ENCODE results near the gene ACCSL.
A peak's percentile ranks its signal among the peaks of the same experiment; 100 is the strongest.

The ACCSL gene

DNA sequence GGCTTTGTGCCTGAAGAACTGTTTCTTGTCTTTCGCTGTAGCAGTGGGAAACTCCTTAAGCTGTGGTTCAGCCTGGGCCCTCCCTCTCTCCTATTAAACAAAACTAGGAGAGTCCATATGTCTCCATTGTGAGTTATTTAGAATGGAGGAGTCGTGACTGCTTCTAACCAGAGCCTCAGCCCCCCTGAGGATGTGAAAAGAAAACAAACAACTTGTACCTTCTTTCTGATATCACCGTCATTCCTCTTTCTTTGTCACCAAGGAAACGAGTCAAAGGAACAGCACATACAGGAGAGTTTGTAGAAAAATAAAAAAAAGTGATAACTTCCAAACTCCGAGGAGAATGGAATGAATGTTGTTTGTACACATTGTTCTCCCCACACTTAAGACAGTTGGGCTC lies 36.1 kb downstream of the ACCSL start:
- TF ChIP-seq GATA3 (IDR thresholded peaks at IDR 0.05; ENCODE audit: low read depth, low read length), result no peak
- TF ChIP-seq GATA2 (IDR thresholded peaks at IDR 0.05; ENCODE audit: low read depth, low read length), result no peak

DNA sequence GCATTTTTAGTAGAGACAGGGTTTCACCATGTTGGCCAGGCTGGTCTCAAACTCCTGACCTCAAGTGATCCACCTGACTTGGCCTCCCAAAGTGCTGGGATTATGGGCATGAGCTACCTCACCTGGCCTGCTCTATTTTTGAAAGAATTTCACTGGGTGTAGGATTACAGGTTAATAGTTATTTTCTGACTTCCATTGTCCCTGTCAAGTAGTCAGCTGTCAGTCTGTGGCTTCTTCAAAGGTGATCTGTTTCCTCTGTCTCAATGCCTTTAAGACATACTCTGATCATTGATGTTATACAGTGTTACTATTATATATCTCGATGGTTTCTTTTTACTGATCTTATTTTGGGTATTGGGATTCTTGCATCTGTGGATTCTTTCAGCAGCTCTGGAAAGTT lies 37.5 kb downstream of the ACCSL start:
- TF ChIP-seq GATA3 (IDR thresholded peaks at IDR 0.05; ENCODE audit: low read depth, low read length), result no peak

DNA sequence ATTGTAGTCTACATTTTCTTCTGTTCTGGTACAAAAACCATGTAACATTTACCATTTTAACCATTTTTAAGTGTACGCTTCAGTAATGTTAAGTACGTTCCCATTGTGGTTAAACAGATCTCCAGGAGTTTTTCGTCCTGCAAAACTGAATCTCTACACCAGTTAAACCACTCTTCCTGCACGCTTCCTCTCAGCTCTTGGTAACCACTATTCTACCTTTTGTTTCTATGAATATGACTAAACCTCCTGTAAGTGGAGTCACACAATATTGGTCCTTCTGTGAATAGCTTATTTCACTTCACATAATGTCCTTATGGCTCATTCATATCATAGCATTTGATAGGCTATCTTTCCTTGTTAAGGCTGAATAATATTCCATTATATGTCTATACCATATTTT lies 40.6 kb downstream of the ACCSL start:
- TF ChIP-seq GATA2 (IDR thresholded peaks at IDR 0.05; ENCODE audit: low read depth, low read length) (no peak), GATA3 (IDR thresholded peaks at IDR 0.05; ENCODE audit: low read depth, low read length) (no peak)

DNA sequence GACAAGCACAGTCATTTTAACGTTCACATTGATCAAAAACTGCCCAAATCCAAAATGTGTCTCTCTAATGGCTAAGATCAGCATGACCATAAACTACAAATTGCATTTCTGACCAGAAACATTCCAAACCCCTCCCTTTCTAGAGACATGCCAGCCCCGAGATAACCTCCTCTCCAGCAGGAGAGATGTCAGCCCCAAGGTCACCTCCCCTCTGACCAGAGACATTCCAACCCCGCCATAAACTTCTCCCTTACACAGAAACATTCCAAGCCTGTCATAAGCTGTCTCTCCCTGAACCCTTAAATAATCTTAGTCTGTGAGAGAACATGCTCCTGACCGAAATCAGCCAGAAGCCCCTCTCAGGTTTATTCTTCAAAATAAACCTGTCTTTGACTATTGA lies 41.1 kb downstream of the ACCSL start:
- TF ChIP-seq GATA3 (IDR thresholded peaks at IDR 0.05; ENCODE audit: low read depth, low read length) (no peak), GATA2 (IDR thresholded peaks at IDR 0.05; ENCODE audit: low read depth, low read length) (no peak)

DNA sequence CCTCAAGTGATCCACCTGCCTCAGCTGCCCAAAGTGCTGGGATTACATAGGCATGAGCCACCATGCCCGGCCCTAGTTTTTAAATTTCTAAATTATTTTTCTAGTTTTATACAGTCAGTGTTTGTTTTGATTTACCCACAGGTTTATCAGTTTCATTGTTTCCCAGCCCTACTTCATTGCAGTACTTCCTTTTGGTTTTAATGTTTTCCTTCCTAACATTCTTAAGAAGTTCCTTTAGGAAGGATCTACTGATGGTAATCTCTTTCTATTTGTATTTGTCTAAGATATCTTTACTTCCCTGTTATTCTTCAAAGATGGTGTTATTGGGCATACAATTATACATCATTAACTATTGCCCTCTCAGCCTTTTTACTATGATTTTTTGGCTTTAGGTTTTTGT lies 42.8 kb downstream of the ACCSL start:
- TF ChIP-seq GATA2 (IDR thresholded peaks at IDR 0.05; ENCODE audit: low read depth, low read length) (no peak), GATA3 (IDR thresholded peaks at IDR 0.05; ENCODE audit: low read depth, low read length) (no peak)

- TF ChIP-seq GATA2 (IDR thresholded peaks at IDR 0.05; ENCODE audit: low read depth, low read length) (peak; percentile 45), GATA3 (IDR thresholded peaks at IDR 0.05; ENCODE audit: low read depth, low read length) (no peak)
These were observed 46.6 kb downstream of the ACCSL start for GRCh38 chr11:44094260-44094868.

- no peak for TF ChIP-seq GATA2 (IDR thresholded peaks at IDR 0.05; ENCODE audit: low read depth, low read length)
- TF ChIP-seq GATA3 (IDR thresholded peaks at IDR 0.05; ENCODE audit: low read depth, low read length), result no peak
These were observed 48.0 kb downstream of the ACCSL start, which contains the start of gene EXT2 for GRCh38 chr11:44095506-44096359. TSS of gene EXT2 (plus strand) at chr11:44095678. CDS start at chr11:44107713, 12,035 bp downstream.

- no peak for TF ChIP-seq GATA2 (IDR thresholded peaks at IDR 0.05; ENCODE audit: low read depth, low read length)
- no peak for TF ChIP-seq GATA3 (IDR thresholded peaks at IDR 0.05; ENCODE audit: low read depth, low read length)
These were observed 48.8 kb downstream of the ACCSL start for GRCh38 chr11:44096360-44097185.

- no peak for TF ChIP-seq GATA3 (IDR thresholded peaks at IDR 0.05; ENCODE audit: low read depth, low read length)
- TF ChIP-seq GATA2 (IDR thresholded peaks at IDR 0.05; ENCODE audit: low read depth, low read length), result no peak
These were observed 50.0 kb downstream of the ACCSL start for GRCh38 chr11:44097821-44098220.

DNA sequence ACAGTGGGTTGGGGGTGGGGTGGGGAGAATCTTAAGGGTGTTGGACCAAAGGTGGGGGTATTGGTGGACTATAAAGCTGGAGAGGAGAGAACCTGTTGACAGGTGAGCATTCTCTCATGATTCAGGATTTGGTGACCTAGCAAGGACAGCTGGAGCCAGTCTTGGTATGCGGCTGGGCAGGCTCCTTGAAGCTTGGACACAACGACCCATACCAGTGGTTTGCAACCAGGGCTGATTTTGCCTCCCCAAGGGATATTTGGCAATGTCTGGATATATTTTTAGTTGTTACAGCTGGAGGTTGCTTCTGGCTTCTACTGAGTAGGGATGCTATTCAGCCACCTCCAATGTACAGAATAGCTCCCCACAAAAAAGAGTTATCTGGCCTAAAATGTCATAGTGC lies 53.3 kb downstream of the ACCSL start:
- no peak for TF ChIP-seq GATA3 (IDR thresholded peaks at IDR 0.05; ENCODE audit: low read depth, low read length)
- no peak for TF ChIP-seq GATA2 (IDR thresholded peaks at IDR 0.05; ENCODE audit: low read depth, low read length)

DNA sequence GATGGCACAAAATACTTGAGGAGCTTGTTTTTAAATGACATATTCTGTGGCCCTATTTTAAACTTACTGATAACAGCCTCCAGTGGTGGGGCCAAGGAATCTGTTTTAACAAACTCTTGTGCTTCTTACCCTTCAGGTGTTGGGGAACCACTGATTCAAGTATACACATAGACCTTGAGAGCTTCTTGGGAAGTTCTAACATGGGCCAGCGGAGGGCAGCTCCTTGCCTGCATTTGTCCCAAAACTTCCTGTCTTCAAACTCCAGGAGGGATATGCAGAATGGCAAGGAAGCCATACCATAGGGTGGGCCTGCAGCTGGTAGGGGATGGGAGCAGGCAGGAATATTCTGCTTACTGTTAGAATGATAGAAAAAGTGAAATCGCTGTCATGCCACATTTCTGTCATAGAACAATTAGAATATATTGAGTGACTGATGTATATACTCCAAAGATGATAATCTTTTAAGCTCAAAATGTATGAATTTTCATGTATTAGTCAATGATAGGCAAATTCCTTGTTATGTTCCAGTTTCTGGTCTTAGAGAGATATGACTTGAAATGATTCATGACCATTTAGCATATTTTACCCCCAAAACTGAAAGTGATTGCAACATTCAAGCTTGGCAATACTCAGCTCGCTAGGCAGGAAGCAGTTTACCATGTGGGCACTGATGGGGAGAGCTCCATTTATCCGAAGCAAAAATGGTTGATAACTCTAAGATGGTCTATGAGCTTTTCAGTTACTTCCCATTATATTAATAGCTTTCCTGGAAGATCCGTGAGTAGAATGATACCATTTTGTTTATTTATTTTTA lies 56.9 kb downstream of the ACCSL start:
- TF ChIP-seq GATA2 (IDR thresholded peaks at IDR 0.05; ENCODE audit: low read depth, low read length), result no peak
- TF ChIP-seq GATA3 (IDR thresholded peaks at IDR 0.05; ENCODE audit: low read depth, low read length), result no peak

GRCh38 chr11:44108260-44108659 lies 60.5 kb downstream of the ACCSL start:
- no peak for TF ChIP-seq GATA2 (IDR thresholded peaks at IDR 0.05; ENCODE audit: low read depth, low read length)
